WTC11 (cell line): ENCODE results near the gene SLC25A24.

Experiments
- CREM ChIP-seq: sonication (generic); formaldehyde crosslinking; IDR thresholded peaks from 2 replicates; pipeline ENCODE4 v1.8.1; 2022; ENCODE audit warnings: mild to moderate bottlenecking, missing genetic modification reagents, moderate library complexity
- ELF4 ChIP-seq: sonication (generic); formaldehyde crosslinking; IDR thresholded peaks from 2 replicates; pipeline ENCODE4 v1.8.1; 2022; ENCODE audit warnings: low read depth, mild to moderate bottlenecking, moderate library complexity, missing genetic modification reagents
- TEAD4 ChIP-seq: sonication (generic); formaldehyde crosslinking; IDR thresholded peaks from 2 replicates; pipeline ENCODE4 v1.8.0; 2022; ENCODE audit warnings: mild to moderate bottlenecking, missing genetic modification reagents
- ZNF138 ChIP-seq: sonication (generic); formaldehyde crosslinking; conservative IDR thresholded peaks from 2 replicates; pipeline ENCODE4 v1.8.1; 2022; ENCODE audit warnings: mild to moderate bottlenecking, moderate library complexity, missing genetic modification reagents
- TF ChIP-seq, protein P1 (sequence below): sonication (generic); formaldehyde crosslinking; IDR thresholded peaks from 2 replicates; pipeline ENCODE4 v1.8.0; 2022; ENCODE audit warnings: mild to moderate bottlenecking, missing genetic modification reagents
- TF ChIP-seq, protein P2 (sequence below): fragments of 200-600 bp; IDR thresholded peaks from 2 replicates; pipeline ENCODE4 v1.8.0; 2022; ENCODE audit warnings: antibody characterized with exemption
- TF ChIP-seq, protein P3 (sequence below): fragments of 250-450 bp; sonication (Bioruptor Pico); IDR thresholded peaks from 2 replicates; pipeline ENCODE4 v2.1.2; 2022; ENCODE audit warnings: mild to moderate bottlenecking, moderate library complexity

DNA sequence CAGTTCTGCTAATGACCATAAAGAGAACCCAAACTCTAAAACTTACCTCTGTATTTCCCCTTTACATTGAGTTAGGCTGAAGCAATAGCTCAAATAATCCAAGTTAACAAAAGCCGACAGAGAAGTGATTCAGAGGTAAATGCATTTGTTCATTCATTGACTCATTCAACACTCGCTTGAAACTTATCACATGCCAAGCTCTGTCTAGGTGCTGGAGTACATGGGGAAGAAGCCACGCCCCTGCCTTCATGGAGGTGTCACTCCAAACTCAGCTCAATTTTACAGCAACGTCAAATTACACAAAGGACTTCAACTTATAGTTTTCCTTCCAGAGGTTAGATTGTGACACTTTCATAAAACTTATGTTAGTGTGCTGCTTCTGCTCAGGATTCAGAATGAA, 45.8 kb downstream of the SLC25A24 start:
- no peak for TF ChIP-seq ELF4
- TF ChIP-seq CREM (CRISPR knock-in tag), result no peak
- TF ChIP-seq, protein P1, sequence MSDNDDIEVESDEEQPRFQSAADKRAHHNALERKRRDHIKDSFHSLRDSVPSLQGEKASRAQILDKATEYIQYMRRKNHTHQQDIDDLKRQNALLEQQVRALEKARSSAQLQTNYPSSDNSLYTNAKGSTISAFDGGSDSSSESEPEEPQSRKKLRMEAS (CRISPR knock-in tag), result no peak
- no peak for TF ChIP-seq ZNF138 (CRISPR knock-in tag)
- TF ChIP-seq, protein P2, sequence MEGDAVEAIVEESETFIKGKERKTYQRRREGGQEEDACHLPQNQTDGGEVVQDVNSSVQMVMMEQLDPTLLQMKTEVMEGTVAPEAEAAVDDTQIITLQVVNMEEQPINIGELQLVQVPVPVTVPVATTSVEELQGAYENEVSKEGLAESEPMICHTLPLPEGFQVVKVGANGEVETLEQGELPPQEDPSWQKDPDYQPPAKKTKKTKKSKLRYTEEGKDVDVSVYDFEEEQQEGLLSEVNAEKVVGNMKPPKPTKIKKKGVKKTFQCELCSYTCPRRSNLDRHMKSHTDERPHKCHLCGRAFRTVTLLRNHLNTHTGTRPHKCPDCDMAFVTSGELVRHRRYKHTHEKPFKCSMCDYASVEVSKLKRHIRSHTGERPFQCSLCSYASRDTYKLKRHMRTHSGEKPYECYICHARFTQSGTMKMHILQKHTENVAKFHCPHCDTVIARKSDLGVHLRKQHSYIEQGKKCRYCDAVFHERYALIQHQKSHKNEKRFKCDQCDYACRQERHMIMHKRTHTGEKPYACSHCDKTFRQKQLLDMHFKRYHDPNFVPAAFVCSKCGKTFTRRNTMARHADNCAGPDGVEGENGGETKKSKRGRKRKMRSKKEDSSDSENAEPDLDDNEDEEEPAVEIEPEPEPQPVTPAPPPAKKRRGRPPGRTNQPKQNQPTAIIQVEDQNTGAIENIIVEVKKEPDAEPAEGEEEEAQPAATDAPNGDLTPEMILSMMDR, result no peak
- no peak for TF ChIP-seq TEAD4 (CRISPR knock-in tag)
- TF ChIP-seq, protein P3, sequence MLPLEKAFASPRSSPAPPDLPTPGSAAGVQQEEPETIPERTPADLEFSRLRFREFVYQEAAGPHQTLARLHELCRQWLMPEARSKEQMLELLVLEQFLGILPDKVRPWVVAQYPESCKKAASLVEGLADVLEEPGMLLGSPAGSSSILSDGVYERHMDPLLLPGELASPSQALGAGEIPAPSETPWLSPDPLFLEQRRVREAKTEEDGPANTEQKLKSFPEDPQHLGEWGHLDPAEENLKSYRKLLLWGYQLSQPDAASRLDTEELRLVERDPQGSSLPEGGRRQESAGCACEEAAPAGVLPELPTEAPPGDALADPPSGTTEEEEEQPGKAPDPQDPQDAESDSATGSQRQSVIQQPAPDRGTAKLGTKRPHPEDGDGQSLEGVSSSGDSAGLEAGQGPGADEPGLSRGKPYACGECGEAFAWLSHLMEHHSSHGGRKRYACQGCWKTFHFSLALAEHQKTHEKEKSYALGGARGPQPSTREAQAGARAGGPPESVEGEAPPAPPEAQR (CRISPR knock-in tag), result no peak
